Activated T-helper 1 cell treated with anti-CD3 and anti-CD28 coated beads, Interleukin-12 subunit alpha, Interleukin-12 subunit beta, Interleukin-2, Interleukin-4 antibody, amounts not matched to agents 30 ng/mL and 10 ng/mL and 1 ng/mL, durations not matched to agents 14 hours and 24 hours and 36 hours (primary cell): ENCODE results near the gene EHMT2. TPM values are rescaled to one million over a fixed set of nuclear protein-coding genes. Genes with fewer than 3 reads are reported as not detected.
A peak's percentile ranks its signal among the peaks of the same experiment; 100 is the strongest.

Source experiments
- DNase-seq: peaks from one replicate; pipeline ENCODE4 v3.0.0; 2021; ENCODE audit warnings: low spot score
- H3K27ac Mint-ChIP-seq: one replicate; pipeline ENCODE4 v1.8.0; 2021; ENCODE audit warnings: mild to moderate bottlenecking, mixed read lengths
- H3K27me3 Mint-ChIP-seq: one replicate; pipeline ENCODE4 v1.8.0; 2022; ENCODE audit warnings: mild to moderate bottlenecking, moderate library complexity, mixed read lengths; ENCODE audit not compliant: insufficient read depth
- H3K36me3 Mint-ChIP-seq: one replicate; pipeline ENCODE4 v1.8.0; 2021; ENCODE audit warnings: low read depth, mixed read lengths
- H3K4me1 Mint-ChIP-seq: one replicate; pipeline ENCODE4 v1.8.0; 2021; ENCODE audit warnings: low read depth, mixed read lengths
- H3K4me3 Mint-ChIP-seq: one replicate; pipeline ENCODE4 v1.8.0; 2021; ENCODE audit warnings: mild to moderate bottlenecking, moderate library complexity, mixed read lengths
- H3K9me3 Mint-ChIP-seq: one replicate; pipeline ENCODE4 v1.8.0; 2021; ENCODE audit warnings: mixed read lengths
- intact Hi-C: fragments of 100-400 bp; cut with micrococcal nuclease; formaldehyde crosslinking; loops from one replicate; pipeline ENCODE4 v1.15.1; 2024
- total RNA-seq: library from RNA; stranded (reverse); gene quantifications from 2 replicates; pipeline ENCODE4 v1.2.3, GENCODE V29; 2022

EHMT2 gene
- total RNA-seq, 1 donor from 2014 or later, result 80.4 TPM

DNA sequence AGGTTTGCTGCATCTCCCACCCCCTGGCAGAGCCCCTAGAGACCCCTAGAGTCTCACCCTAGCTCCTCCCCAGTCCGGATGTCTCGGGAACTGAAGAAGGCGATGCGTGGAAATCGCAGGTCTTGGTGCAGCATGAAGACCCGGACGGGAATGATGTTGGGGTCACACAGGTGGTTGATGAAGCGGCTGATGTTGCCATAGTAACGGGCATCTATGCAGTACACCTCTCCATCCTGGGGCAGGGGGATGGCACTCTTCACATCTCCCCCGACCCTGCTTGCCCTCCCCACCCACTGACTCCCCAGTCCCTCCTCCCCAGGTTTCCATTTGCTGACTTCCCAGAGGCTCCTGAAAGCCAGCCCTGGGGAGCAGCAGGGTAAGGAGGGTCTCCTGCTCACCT is 16.9 kb downstream of the EHMT2 start:
- H3K27me3 Mint-ChIP-seq, result no peaks in the 10 kb centered on the region
- no peaks in the 10 kb centered on the region for H3K4me1 Mint-ChIP-seq
- H3K27ac Mint-ChIP-seq, result peak overlapping the region; percentile 57
- no peak overlapping the region for H3K4me3 Mint-ChIP-seq
- H3K9me3 Mint-ChIP-seq, result no peaks in the 10 kb centered on the region
- peaks cover 7% of the 10 kb centered on the region for H3K36me3 Mint-ChIP-seq
- intact Hi-C loops, result no loop called here
- no peak for DNase-seq

DNA sequence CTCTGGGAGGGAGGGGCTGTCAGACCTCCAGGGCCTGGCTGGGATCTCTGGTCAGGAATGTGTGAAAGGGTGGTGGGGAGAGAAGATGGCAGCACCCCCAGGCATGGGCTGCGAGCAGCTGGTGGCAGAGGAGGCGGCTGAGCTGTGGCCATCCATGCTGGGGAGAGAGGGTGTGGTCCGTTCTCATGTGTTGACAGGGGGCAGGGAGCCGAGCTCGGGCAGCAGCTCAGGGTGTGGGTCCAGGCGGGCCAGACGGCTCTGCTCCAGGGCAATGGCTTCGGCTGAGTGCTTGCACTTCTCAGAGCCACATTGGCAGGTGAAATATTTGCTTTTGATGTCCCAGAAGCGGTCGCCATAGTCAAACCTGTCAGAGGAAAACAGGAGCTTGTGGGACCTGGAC is 17.6 kb downstream of the EHMT2 start:
- intact Hi-C loops, result no loop called here
- DNase-seq, result no peak
- no peaks in the 10 kb centered on the region for H3K4me1 Mint-ChIP-seq
- H3K27ac Mint-ChIP-seq, result no peak overlapping the region
- no peak overlapping the region for H3K4me3 Mint-ChIP-seq
- peaks cover 7% of the 10 kb centered on the region for H3K36me3 Mint-ChIP-seq
- no peaks in the 10 kb centered on the region for H3K9me3 Mint-ChIP-seq
- no peaks in the 10 kb centered on the region for H3K27me3 Mint-ChIP-seq

DNA sequence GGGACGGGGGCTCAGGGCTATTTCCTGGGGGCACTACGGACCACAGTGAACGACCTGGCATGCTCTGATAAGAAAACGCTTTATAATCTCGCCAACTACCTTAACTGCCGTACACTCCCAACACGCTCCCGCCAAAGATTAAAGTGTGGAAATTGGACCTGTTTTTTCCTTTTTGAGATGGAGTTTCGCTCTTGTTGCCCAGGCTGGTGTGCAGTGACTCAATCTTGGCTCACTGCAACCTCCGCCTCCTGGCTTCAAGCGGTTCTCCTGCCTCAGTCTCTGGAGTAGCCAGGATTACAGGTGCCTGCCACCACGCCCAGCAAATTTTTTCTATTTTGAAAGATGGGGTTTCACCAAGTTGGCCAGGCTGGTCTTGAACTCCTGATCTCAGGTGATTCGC is 18.4 kb downstream of the EHMT2 start:
- intact Hi-C loops, result no loop called here
- Mint-ChIP-seq H3K9me3 (no peaks in the 10 kb centered on the region), H3K4me1 (peaks cover 3% of the 10 kb centered on the region), H3K36me3 (peaks cover 7% of the 10 kb centered on the region), H3K4me3 (no peak overlapping the region), H3K27me3 (no peaks in the 10 kb centered on the region), H3K27ac (no peak overlapping the region)
- no peak for DNase-seq

DNA sequence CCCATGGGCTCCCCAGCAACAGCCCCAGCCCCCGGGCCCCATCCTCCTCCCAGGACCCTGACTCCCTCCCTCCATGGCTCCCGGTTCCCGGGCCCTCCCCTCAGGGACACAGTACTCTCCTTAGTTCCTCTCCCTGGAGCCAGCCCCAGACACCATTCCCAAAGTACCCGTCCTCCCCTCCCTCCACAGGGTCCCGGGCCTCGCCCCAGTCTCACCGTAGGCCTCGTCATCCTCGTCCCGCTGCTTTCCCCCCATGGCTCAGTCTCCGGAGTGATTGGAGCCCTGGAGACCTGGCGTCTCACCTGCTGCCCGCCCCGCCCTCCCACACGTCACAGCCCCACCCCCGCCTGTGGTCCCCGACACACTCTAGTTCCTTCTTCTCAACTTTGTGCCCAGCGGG is 18.8 kb downstream of the EHMT2 start, which contains the start of gene SLC44A4:
Gene SLC44A4, minus strand, starts transcription at position 272 of the 400 bp plus-strand sequence. Its CDS starts 17 bp downstream, at position 255.
- Mint-ChIP-seq H3K36me3 (peaks cover 7% of the 10 kb centered on the region), H3K4me1 (peaks cover 4% of the 10 kb centered on the region), H3K9me3 (no peaks in the 10 kb centered on the region), H3K4me3 (no peak within 1 kb of the TSS), H3K27me3 (no peaks in the 10 kb centered on the region), H3K27ac (no peak within 1 kb of the TSS)
- intact Hi-C loops, result no loop called here
- DNase-seq, result no peak

DNA sequence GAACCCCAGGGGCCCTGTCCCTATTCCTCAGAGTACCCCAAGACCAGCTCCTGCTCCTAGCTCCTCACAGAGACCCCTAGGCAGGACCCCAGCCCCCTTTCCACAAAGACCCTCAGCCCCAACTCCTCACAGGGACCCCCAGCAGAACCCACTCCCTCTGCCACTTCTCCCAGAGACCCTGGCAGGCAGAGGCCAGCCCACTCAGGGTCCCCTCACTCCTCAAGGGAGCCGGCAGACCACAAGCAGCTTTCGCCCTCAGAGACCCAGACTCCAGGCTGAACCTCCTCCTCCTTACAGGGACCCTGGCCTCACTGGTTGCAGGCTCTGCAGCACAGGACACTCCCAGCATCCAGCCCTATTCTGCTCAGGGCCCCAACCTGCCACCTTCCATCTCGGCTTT is 19.3 kb downstream of the EHMT2 start:
- Mint-ChIP-seq H3K4me3 (no peak overlapping the region), H3K36me3 (peaks cover 7% of the 10 kb centered on the region), H3K9me3 (no peaks in the 10 kb centered on the region), H3K27me3 (no peaks in the 10 kb centered on the region), H3K4me1 (peaks cover 4% of the 10 kb centered on the region), H3K27ac (no peak overlapping the region)
- intact Hi-C loops, result no loop called here
- DNase-seq, result no peak

DNA sequence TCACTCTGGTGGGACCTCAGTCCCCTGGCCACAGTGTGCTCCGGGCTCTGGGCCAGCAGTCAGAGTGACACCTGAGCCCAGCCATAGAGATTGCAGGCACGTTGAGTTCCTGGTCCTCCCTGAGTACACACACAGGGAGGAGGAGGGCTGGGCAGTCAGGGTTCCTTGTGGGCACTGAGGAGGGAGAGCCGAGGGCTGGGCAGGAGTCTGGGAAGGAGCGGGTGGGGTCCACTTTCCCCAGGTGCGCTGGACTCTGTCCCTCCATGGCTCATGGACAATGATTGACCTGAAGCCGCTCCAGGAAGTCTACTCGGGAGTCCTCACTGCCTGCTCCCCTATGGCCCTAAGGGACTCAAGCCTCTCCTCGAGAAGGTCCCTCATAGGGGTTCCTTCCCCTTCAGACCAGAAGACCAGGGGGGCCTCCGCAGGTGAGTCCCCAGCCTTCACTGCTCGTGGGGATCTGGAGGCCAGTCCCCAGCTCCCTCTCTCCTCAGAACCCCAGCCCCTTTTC is 19.8 kb downstream of the EHMT2 start:
- Mint-ChIP-seq H3K27ac (no peak overlapping the region), H3K4me3 (no peak overlapping the region), H3K36me3 (peaks cover 7% of the 10 kb centered on the region), H3K27me3 (no peaks in the 10 kb centered on the region), H3K4me1 (peaks cover 4% of the 10 kb centered on the region), H3K9me3 (no peaks in the 10 kb centered on the region)
- DNase-seq, result no peak
- intact Hi-C loops, result no loop called here

DNA sequence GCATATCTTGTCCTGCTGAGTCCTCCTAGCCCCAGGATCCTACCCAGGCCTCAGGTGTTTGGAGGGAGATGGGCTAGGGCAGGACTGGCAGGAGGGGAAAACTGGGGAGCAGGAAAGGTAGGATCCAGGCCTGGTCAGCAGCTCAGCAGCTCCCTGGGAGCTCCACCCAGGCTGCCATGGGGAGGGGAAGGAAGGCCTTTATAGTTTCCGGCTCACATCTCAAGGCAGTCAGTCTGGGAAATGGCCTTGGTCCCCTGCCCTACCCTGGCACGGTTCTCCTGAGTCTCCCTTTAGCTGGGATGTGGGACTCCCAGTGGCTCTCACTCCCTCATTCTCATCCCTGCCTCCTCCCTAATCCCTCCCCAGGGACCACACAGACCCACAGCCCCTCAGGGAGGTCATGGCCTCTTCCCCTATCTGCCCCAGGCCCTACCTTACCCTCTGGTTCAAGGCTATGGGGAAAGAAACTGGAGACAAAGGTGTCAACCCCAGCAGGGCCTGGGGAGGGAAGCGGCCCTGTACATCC is 20.3 kb downstream of the EHMT2 start:
- intact Hi-C loops, result no loop called here
- DNase-seq, result no peak
- Mint-ChIP-seq H3K4me1 (peaks cover 4% of the 10 kb centered on the region), H3K36me3 (peaks cover 7% of the 10 kb centered on the region), H3K9me3 (no peaks in the 10 kb centered on the region), H3K4me3 (no peak overlapping the region), H3K27ac (no peak overlapping the region), H3K27me3 (no peaks in the 10 kb centered on the region)

DNA sequence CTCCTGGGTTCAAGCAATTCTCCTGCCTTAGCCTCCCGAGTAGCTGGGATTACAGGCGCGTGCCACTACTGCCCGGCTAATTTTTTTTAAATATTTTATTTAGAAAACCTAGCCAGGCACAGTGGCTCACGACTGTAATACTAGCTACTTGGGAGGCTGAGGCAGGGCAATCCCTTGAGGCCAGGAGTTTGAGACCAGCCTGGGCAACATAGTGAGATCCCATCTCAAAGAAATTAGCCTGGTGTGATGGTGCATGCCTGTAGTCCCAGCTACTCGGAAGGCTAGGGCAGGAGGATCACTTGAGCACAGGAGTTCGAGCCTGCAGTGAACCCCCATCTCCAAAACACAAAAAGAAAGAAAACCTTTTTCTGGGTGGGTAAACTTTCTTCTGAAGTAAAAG is 21.1 kb downstream of the EHMT2 start:
- no peak for DNase-seq
- Mint-ChIP-seq H3K36me3 (peaks cover 5% of the 10 kb centered on the region), H3K4me1 (peaks cover 4% of the 10 kb centered on the region), H3K27me3 (peaks cover 2% of the 10 kb centered on the region), H3K4me3 (no peak overlapping the region), H3K9me3 (no peaks in the 10 kb centered on the region), H3K27ac (no peak overlapping the region)
- intact Hi-C loops, result no loop called here

DNA sequence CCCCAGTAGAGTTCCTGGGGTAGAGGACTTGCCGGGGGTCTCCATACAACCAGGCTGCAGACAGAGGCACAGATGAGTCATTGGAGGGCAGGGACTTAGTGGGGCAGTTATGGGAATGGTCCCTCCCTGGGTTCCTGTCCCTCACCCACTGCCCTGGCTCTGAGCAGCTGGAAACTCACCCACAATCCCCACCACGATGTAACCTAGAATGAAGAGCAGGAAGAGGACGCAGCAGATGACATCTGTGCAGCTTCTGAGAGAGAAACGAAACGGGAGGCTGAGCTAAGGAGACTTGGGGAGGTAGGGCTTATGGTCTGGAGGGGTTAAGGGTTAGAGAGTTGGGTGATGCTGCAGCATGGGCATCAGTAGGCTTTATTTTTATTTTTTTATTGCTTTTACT is 21.6 kb downstream of the EHMT2 start:
- peaks cover 2% of the 10 kb centered on the region for H3K27me3 Mint-ChIP-seq

DNA sequence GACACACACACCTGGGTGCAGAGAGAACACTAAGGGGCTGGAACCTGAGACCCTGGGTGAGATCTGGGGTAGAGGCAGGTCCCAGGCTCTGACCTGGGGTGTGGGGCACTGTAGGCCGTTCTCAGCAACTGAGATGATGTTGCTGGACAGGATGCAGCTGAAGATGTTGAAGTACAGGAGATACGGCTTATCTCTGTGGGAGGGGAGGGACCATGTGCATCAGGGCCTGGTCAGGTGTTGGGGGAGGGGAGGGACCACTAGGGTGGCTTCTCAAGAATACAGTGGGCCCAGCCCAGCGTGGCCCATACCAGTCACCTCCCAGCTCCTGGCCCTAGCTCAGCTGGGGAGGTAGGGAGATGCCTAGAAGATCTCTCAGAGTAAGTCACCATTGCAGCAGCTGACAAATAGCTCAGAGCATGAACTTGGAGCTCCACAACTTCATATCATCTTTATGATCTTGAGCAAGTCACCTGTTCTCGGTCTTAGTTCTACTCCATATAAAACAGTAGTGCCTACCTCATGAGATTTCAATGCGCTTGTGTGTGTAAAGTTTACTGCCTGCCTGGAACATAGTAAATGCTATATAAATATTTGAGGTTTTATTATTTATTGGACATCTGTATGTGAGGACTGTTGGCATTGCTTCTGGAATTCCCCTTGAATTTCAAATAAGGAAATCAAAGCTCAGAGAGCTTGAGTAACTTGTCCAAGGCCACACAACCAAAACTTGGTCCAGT is 22.5 kb downstream of the EHMT2 start:
- Mint-ChIP-seq H3K36me3 (no peaks in the 10 kb centered on the region), H3K27ac (no peak overlapping the region)

More for the DNA sequence above, 21.6 kb downstream of the EHMT2 start:
- H3K27ac Mint-ChIP-seq, result no peak overlapping the region
- peaks cover 8% of the 10 kb centered on the region for H3K4me1 Mint-ChIP-seq
- H3K36me3 Mint-ChIP-seq, result peaks cover 2% of the 10 kb centered on the region
- DNase-seq, result no peak
- intact Hi-C loops, result no loop called here
- H3K9me3 Mint-ChIP-seq, result no peaks in the 10 kb centered on the region
- H3K4me3 Mint-ChIP-seq, result no peak overlapping the region

DNA sequence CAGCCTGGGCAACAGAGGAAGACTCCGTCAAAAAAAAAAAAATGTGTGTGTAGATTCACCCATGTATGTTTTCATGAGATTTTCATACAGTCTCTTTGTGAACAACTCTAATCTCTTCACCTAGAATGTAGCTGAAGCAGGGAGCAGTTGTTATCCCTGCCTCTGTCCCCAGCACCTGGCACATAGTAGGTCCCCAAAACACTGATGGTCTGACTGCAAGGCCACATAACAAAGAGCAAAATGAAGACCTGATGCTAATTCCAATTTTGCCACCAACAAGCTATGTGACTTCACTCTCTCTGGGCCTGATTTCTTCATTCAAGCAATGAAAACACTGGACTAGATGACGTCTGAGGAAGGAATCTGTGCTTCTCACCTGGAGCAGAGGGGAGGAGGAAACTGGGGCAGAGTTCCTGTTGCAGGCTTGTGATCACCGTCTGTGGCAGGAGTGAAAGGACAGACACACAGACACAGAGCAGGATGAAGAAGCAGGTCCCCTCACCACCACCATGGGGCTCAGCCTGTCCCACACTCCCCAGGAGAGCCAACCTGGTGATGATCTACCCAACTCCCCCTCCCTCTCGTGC is 23.3 kb downstream of the EHMT2 start:
- Mint-ChIP-seq H3K9me3 (no peaks in the 10 kb centered on the region), H3K4me3 (no peak overlapping the region), H3K36me3 (no peaks in the 10 kb centered on the region), H3K27ac (no peak overlapping the region), H3K27me3 (peaks cover 2% of the 10 kb centered on the region), H3K4me1 (peaks cover 9% of the 10 kb centered on the region)
- intact Hi-C loops, result no loop called here
- DNase-seq, result no peak

More for the DNA sequence above, 22.5 kb downstream of the EHMT2 start:
- Mint-ChIP-seq H3K9me3 (no peaks in the 10 kb centered on the region), H3K27me3 (peaks cover 2% of the 10 kb centered on the region), H3K4me1 (peaks cover 9% of the 10 kb centered on the region), H3K4me3 (no peak overlapping the region)
- intact Hi-C loops, result no loop called here
- DNase-seq, result no peak

DNA sequence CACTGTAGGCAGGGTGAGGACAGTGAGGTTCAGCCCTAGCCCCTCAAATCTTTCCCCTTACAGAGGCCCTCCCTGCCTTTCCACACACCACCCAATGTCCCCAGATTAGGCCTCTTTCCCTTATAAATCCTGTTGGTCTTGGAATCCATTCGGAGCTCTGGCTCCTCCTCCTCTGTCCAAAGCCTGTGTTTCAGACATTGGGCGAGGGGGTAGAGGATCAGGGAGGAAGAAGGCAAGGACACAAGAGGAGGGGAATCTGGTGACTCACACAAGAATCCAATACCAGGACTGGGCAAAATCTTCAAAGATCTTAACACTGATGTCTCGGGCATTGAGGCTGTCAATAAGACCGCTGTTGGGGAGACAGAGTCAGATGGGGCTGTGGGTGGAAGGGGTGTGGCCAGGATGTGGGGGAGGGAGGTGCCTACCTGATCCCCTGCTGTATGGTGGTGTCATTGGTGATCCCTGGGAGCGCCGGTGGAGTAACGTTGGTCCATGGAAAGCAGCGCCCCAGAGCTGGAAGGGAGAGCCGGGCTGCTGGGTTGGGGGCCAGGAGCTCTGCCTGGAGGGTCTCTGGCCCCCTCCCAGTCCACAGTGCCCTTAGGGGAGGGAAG is 26.3 kb downstream of the EHMT2 start:
- no peak overlapping the region for H3K4me3 Mint-ChIP-seq

DNA sequence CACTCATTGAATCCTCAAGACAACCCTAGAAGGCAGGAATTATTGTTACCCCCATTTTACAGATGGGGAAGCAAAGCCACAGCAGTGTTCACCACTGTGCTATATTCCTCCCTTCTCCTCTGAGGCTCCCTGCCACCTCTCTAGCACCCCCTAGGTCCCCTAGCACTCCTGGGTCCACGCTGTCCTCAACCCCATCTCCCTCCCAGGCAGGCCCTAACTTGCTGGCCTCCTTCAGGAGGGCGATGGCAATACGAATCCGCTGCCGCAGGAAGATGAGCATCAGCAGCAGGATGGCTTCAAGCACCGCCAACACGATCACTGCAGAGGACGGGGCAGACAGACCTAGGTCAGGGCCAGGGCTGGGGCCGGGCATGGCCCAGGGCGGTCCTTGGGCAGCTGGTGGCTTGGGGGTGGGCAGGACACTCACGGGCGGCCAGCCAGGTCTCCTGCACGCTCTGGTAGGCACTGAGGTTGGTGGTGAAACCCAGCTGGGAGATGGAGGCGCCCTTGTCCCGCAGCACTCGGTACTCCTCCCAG is 27.0 kb downstream of the EHMT2 start:
- intact Hi-C loops, result no loop called here
- DNase-seq, result no peak
- H3K27me3 Mint-ChIP-seq, result peaks cover 4% of the 10 kb centered on the region
- no peaks in the 10 kb centered on the region for H3K9me3 Mint-ChIP-seq
- no peaks in the 10 kb centered on the region for H3K36me3 Mint-ChIP-seq
- no peak overlapping the region for H3K27ac Mint-ChIP-seq
- no peak overlapping the region for H3K4me3 Mint-ChIP-seq
- H3K4me1 Mint-ChIP-seq, result peaks cover 9% of the 10 kb centered on the region

More for the DNA sequence above, 26.3 kb downstream of the EHMT2 start:
- Mint-ChIP-seq H3K9me3 (no peaks in the 10 kb centered on the region), H3K36me3 (no peaks in the 10 kb centered on the region), H3K27me3 (peaks cover 4% of the 10 kb centered on the region), H3K4me1 (peaks cover 9% of the 10 kb centered on the region), H3K27ac (no peak overlapping the region)
- DNase-seq, result no peak
- intact Hi-C loops, result no loop called here
